Medulla oblongata (tissue), 1 donor: Measurements from ENCODE around the gene PCMT1.
"Not testable (repeated sequence)": the region's sequence is repeated elsewhere in the genome, so short reads cannot be mapped to it uniquely, and the experiment has no call there.

Source experiments
- DNase-seq: peaks from one replicate; pipeline ENCODE4 v3.0.0-alpha.2; 2015; ENCODE audit errors: extremely low spot score

PCMT1 gene

DNA sequence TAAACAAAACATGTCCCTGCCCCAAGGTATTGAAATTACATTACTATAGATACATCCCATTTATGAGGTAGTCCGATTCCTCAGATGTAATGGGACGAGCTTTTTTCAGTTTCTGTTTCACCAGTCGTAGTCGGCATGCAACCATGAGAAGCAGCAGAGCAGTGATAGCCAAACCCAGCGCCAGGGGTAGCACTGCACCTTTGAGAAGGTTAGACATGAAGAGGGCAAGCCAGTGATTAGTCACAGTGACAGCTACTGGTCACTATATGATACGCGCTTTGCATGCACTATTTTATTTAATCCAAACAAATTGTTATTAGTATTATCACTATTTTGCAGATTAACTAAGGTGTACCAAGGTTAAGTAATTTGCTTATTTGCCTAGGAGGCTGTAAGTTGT lies 71.0 kb downstream of the PCMT1 start:
- no peak for DNase-seq

DNA sequence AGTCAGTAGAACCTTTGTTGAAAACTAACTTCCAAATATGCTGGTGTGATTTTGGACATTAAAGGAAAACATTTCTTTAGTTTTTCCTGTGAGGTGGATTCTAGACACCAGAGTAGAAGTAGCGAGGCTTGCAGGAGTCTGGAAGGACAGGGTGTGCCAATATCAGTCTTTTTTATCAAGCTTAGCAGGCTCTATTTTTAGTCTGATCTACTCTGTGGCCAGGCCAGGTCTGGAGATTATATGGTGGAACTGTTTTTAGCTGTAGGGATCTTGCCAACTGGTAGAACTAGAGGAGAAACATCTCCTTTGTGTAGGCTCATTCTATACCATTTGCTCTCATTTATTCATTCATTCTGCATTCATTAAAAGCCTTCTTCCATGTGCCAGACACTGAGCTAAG lies 72.0 kb downstream of the PCMT1 start:
- no peak for DNase-seq

DNA sequence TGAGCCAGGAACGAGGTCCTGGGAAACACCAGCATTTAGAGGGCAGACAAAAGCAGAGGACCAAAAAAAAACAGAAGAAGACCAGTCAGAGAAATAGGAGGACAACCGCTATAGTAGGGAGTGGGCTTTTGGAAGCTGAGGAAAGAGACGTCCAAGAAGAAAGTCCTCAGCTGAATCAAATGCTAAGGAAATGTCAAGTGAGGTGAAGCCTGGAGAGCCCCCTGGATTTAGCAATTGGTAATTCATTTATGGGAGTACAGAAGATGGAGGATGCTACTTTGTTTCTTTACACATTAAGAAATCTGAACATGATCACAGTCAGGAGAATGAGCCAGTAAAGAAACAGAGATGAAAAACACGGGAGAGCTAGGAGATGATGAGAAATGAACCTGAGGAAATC lies 73.5 kb downstream of the PCMT1 start:
- DNase-seq: no peak

DNA sequence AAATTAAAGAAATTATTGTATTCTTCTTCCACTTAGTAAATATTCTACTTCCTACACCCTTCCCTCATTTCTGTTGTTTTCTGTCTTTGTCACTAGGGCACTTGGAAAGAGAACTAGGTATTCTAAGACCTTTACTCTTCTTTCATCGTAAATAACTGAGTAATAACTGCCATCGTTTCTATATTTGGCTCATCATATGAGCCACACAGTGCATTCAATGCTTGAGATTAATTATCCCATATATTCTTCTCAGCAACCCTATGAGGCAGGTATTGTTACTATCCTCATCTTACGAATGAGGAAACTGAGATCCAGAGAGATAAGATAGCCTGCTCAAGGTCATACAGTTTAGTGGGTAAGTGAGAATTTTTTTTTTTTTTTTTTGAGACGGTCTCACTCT lies 75.8 kb downstream of the PCMT1 start:
- no peak for DNase-seq

DNA sequence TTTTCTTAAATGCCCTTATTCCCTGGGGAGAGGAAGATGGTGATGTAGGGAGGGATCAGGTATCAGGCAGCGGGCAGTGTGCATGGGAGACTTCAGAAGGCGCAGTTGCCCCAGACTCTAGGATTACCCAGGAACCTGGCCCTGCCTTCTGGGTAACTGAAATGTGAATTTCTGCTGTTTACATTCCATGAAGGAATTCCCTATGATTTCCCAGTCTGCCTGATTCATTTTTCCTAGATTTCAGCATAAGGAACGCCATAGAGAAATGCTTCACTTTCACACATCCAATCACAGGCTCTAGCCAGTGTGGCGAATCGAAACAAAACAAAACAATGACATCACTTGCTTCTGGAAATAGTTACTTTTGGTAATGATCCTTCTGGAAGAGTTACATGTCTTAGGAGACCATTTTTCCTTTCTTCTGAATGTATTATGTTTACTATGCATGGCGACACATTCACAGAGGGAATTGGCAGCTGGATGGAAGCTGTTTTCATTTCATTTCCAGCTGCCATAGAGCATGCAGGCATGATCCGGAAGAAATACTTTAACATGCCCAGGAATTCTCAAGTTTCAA lies 81.3 kb downstream of the PCMT1 start:
- DNase-seq: peak; percentile 51

DNA sequence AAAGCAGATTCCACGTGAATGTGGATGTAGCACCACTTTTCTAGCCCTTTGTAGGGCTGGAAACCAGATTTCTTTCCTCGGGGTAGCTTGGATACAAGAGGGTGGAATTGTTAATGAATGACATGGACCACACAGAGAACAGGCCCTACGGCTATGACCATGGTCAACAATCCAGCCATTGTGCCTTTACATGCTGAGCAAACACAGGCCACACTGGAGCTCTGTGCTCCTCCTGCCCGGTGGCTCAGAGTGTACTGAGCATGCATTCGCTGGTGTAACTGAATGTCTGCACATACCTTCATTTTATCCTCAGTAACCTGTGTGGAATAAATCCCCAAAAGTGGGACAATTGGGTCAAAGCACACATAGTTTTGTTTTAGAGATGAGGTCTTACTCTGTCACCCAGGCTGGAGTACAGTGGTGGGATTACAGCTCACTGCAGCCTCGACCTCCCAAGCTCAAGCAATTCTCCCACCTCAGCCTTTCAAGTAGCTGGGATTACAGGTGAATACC lies 81.8 kb downstream of the PCMT1 start:
- peak; percentile 86 for DNase-seq

DNA sequence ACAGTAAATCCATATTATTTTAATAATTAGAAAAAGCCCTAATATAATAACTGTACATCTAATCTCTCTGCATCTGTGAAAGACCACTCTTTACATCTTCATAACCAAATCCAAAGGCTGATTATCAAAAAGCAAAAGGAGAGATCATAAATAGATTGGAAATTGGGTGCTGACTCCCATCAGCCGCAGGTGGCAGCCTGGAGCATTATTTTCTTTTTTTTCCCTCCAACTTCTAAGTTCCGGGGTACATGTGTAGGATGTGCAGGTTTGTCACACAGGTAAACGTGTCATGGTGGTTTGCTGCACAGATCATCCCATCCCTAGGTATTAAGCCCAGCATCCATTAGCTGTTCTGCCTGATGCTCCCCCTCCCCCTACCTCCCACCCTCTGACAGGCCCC lies 84.1 kb downstream of the PCMT1 start:
- no peak for DNase-seq

DNA sequence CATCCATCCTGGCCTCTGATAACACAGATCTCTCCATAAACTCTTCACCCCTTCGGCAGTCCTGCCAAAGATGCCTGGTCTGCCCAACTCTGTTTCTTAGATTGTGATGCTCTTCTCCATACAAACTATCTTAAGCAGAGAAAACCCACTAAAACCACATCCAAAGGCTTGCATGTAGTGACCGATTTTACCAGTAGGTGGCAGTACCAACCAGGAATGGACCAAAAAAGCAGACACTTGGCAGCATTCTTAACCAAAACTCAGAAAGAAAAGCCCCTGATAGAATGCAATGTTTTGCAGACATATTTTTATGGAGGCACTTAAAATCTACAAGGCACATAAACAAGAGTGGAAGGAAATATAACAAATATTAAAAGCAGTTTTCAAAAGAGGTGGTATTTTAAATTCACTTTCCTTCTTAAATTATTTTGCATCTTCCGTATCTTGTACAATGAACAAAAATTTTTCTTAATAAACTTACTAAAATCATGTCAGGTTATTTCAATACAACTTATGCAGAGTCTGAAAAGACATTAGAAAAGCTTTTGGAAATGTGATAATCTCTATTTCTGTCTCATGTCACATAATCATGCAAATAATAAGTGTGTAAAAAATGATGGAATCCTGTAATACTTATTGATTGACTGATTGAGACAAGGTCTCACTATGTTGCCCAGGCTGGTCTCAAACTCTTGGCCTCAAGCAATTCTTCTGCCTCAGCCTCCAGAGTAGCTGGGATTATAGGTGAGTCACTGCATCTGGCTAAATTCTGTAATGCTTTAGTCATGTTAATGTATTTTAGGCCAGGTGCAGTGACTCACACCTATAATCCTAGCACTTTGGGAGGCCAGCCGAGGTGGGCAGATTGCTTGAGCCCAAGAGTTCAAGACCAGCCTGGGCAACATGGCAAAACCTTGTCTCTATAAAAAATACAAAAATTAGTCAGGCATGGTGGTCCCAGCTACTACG lies 85.3 kb downstream of the PCMT1 start:
- DNase-seq: peak; percentile 88

DNA sequence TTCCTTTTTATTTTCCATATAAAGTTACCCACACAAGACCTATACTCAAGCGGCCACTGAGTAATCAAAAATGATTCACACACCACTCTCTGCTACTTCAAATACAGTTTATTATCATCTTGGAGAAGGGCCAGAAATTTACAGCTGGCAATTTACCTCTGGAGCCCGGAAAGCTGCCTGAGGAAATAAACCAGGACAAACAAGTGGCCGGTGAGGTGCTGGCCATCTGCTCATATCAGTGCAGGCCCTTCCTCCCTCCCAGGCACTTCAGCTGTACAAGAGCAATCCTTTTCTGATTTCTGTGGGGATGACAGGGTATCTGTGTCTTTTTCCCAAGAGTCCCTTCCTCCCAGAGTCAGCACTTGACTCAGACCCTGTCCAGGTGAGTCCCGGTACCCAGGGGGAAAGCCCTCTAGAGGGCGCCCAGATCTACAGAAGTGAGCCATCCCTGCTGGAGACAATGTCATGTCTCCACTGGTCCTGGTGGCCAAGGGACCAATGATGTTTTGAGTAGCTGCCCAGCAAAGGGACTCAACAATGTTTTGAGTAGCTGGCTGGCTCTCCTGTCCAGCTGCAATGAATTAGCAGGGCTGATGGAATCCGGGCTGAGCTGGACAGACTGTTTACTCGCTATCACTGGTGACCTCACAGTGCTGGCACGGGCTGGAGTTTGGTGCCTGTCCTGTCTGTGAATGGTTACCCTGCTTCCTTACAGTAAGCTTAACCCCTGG lies 91.0 kb downstream of the PCMT1 start:
- DNase-seq: peak; percentile 41

DNA sequence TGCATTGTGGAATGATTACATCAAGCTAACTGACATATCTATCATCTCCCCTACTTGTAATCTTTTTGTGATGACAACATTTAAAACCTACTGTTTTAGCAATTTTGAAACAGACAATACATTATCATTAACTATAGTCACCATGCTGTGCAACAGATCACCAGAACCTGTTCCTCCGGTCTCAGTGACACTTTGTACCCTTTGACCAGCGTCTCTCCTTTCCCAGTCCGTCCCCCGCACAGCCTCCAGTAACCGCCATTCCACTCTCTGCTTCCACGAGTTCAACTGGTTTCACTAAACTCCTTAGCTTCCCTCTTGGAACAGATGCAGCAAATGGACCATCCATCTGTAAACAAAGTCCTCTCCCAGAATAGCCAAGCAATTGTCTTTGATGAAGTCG lies 92.8 kb downstream of the PCMT1 start:
- no peak for DNase-seq

DNA sequence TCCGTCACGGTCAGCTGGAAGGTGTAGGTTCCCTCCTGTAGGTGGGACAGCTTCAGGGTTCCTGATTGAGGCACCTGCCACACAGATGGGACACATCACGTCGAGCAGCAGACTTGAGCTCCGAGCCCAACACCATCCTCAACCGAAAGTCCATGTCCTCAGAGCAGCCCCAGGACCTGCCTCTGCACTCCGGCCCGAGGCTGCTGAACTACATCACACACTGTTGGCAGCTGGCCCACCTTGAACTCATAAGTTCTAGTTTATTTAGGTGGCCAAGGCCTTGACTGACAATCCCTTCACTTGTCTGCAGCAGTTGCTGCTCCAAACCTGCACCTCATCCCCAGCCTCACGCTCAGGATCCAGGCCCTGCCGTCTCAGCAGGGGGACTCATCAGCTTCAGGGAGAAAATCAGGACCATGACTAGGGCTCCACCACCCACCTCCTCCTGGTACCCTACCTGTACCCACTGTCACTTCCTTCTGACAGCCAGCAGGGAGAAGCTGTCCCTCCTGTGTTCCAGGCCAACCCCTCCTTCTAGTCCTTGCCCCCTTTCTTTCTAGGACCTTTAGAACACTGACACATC lies 93.6 kb downstream of the PCMT1 start:
- DNase-seq: no peak

DNA sequence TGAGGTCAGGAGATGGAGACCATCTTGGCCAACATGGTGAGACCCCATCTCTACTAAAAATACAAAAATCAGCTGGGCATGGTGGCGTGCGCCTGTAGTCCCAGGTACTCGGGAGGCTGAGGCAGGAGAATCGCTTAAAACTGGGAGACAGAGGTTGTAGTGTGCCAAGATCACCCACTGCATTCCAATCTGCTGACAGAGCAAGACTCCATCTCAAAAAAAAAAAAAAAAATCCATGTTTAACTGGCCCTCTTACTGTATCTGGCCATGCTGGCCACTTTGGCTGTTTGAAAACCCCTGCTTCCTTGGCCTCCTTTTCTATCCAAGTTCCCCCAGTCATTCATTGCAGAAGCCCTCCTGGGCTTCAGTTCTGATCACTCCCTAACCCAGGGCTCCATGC lies 94.5 kb downstream of the PCMT1 start:
- not testable (repeated sequence) for DNase-seq

DNA sequence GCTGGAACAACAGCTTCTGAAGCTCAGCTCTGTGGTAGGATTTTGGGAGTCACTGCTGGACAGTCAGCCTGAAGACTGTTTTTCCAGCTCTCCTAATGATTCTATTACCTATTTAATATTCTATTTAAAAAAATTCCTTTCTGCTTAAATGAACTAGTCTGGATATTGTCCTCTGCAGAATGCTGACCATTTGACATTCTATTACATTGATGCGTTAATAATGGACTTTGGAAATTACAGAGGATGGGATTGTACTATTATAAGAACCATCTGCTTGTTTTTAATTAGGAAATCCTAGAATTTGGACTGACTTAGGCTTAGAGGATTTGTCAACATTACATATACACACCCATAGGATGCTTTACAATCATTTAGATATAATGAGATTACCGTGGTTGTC lies 94.9 kb downstream of the PCMT1 start:
- DNase-seq: no peak

DNA sequence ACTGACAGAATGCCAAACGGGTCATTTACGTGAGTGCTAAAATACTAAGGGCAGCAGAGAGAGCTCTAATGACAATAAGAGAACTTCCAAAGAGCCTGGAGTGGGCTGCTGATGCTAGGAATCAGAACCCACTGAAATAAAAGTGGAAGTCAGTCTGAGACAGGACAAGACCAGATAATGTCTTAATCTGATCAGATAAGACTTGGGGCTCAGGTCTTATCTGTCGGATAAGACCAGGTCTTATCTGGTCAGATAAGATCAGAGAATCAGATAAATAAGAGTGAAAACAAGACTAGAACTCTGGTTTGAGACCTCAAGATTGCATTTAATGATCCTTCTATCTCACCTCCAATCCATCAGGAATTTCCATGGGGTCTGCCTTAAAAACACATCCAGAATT lies 96.0 kb downstream of the PCMT1 start:
- DNase-seq: no peak

DNA sequence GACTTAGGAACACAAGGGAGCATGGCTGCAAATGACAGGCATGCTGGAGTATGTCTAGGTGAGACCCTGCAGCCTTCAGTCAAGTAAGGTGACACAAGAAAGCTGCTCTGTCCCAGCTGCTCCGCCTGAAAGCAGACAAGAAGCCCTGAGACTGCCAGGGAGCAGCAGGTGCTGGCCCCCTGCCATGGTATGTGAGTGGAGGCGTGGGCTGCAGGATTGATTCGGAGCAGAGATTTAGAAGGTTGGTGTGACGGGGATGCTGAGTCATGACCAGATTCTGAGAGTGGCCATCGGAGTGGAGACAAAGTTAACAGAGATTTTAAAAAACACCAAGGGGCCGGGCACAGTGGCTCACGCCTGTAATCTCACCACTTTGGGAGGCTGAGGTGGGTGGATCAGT lies 96.8 kb downstream of the PCMT1 start:
- DNase-seq: no peak

DNA sequence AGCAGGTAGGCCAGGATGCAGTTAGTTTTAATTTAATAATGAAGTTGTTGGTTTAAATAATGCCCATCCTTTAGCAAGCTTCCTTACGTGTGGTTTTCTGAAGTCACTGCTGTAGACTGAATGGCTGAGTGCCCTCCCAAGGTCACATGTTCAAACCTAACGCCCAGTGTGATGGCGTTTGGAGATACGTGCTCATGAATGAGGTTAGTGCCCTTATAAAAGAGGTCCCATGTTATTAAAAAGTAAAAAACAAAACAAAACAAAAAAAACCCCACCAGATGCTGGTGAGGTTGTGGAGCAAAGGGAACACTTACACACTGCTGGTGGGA lies 98.4 kb downstream of the PCMT1 start:
- DNase-seq: no peak

DNA sequence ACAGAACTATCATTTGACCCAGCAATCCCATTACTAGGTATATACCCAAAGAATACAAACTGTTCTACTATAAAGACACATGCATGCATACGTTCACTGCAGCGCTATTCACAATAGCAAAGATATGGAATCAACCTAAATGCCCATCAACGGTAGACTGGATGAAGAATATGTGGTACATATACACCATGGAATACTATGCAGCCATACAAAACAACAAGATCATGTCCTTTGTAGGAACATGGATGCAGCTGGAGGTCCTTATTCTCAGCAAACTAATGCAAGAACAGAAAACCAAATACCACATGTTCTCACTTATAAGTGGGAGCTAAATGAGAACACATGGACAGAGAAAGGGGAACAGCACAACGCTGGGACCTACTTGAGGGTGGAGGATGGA lies 98.8 kb downstream of the PCMT1 start:
- not testable (repeated sequence) for DNase-seq

DNA sequence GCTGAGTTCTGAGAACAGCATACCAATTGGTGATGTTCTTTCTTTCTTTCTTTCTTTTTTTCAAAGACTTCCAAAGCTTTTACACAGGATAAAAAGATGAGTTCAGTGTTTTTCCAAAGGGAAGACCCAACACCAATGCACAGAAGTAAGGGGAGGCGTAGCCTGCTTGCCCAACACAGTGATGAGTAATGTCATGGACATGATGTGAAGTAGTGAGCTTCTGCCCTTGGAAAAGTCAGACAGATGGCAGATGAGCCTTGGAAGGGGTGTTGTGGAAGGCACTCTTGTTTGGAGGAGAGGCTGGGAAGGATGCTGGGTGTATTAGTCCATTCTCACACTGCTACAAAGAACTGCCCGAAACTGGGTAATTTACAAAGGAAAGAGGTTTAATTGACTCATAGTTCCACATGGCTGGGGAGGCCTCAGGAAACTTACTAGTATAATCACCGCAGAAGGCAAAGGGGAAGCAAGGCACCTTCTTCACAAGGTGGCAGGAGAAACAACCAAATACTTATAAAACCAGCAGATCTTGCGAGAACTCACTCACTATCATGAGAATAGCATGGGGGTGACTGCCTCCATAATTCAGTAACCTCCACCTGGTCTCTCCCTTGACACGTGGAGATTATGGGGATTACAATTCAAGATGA lies 102.0 kb downstream of the PCMT1 start:
- no peak for DNase-seq

DNA sequence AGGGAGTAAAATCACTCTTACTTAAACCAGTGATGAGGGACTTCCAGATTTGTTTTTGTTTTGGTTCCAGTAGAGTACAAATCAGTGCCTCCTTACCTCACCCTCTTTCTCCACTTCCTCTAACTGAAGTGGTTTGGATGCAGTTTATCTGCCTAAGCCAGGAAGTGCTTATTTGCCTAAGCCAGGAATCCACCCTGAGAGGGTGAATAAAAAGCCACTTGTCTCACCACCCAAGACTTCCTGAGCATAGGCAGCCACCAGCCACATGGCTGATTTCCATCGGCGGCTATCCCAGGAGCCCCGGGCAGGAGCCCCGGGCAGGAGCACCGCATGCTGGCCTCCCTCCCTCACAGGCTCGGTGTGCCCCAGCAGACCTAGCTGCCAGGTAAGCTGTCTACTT lies 102.6 kb downstream of the PCMT1 start:
- no peak for DNase-seq

DNA sequence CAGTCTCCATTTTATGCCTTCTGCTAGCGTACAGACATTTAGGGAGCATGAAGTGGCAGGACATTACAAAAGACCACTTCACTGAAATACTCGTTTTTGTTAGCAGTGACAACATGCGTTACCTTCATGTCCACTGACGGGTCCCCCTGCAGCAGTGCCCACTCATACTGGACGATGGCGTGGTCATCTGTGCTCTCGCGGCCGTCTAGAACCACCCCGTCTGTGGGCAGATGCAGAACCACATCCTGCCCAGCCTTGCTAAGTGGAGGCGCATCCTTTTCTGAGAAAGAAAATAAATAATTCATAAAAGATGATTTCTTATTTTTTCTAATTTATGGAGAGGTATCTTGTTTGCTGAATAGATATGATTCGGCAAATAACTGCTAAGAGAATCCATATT lies 103.3 kb downstream of the PCMT1 start:
- no peak for DNase-seq

DNA sequence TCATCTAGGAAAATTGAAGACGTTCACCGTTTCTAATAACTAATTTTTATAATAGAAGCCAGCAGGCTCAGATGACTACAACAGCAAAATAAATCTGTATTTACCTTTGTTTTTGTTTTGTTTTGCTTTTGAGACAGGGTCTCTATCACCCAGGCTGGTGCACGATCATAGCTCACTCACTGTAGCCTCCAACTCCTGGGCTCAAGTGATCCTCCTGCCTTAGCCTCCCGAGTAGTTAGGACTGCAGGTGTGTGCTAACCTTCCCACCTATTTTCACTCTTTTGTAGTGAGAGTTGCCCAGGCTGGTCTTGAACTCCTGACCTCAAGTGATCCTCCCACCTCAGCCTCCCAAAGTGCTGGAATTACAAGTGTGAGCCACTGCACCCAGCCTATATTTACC lies 104.5 kb downstream of the PCMT1 start:
- not testable (repeated sequence) for DNase-seq

DNA sequence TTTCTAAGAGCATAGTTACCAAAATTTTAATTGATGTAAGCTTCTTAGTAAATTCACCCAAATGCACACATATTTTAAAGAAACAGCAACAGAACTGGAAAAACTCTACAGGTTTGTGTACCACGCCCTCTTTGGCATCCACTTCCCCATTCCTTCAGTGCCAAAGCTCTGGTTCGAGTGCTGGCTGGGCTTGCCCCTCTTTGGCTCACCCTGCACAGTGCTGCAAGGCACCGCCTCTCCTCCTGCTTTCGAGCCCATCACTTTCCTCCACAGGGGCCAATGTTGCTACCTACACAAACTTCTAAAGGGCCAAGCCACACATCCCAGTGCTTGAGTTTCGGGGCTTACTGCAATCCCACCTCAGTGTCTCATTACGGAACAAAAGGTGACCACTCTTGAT lies 105.0 kb downstream of the PCMT1 start:
- DNase-seq: no peak
